H1 (cell line): ENCODE data around the gene SV2A. TPM values are rescaled to one million over a fixed set of nuclear protein-coding genes. Genes with fewer than 3 reads are reported as not detected.

Experiments
- CTCF ChIA-PET: fragments of 300-600 bp; sonication (Branson Sonifier 250); formaldehyde crosslinking; loops from one replicate; lab custom pipeline; 2021; ENCODE audit not compliant: partially characterized antibody; lab: Charles Lee
- POLR2A ChIA-PET: fragments of 300-600 bp; sonication (Branson Sonifier 250); formaldehyde crosslinking; loops from one replicate; lab custom pipeline; 2021; ENCODE audit warnings: inconsistent platforms; ENCODE audit not compliant: partially characterized antibody; lab: Charles Lee
- DNase-seq, 2 experiments: peaks; one replicate each; pipeline versions ENCODE4 v3.0.0 to v3.0.0-alpha.2; 2010 to 2022; ENCODE audit warnings: low spot score in 2 of 2, low read depth in 1 of 2, mixed read lengths in 1 of 2
- FAIRE-seq: peaks from 2 replicates; lab custom pipeline; 2011; peaks lifted over from hg19 to GRCh38; lab: Jason Lieb, UNC
- H2AFZ ChIP-seq: 2 replicates; pipeline ENCODE4 v1.8.1; 2012; ENCODE audit warnings: low read length, inconsistent platforms
- H2AK5ac ChIP-seq: 2 replicates; pipeline ENCODE4 v1.6.1; 2013; ENCODE audit warnings: low read depth, low read length
- H2BK120ac ChIP-seq: replicated peaks from 2 replicates; pipeline ENCODE3; 2013; ENCODE audit warnings: low read depth, low read length, inconsistent platforms
- H2BK12ac ChIP-seq: 2 replicates; pipeline ENCODE4 v1.6.1; 2013; ENCODE audit warnings: low read depth, low read length
- H2BK15ac ChIP-seq: 2 replicates; pipeline ENCODE4 v1.6.1; 2013; ENCODE audit warnings: low read length
- H2BK20ac ChIP-seq: 2 replicates; pipeline ENCODE4 v1.6.1; 2013; ENCODE audit warnings: low read length
- H2BK5ac ChIP-seq: 2 replicates; pipeline ENCODE4 v1.6.1; 2013; ENCODE audit warnings: low read depth, low read length
- H3K14ac ChIP-seq: 2 replicates; pipeline ENCODE4 v1.6.1; 2013; ENCODE audit warnings: inconsistent platforms; ENCODE audit not compliant: insufficient read length
- H3K18ac ChIP-seq: 2 replicates; pipeline ENCODE4 v1.6.1; 2013; ENCODE audit warnings: low read length; ENCODE audit errors: extremely low read depth
- H3K23ac ChIP-seq: 2 replicates; pipeline ENCODE4 v1.6.1; 2013; ENCODE audit warnings: inconsistent platforms; ENCODE audit not compliant: insufficient read length
- H3K23me2 ChIP-seq: 2 replicates; pipeline ENCODE4 v1.6.1; 2013; ENCODE audit warnings: low read depth, low read length
- H3K27ac ChIP-seq: 2 replicates; pipeline ENCODE4 v1.6.1; 2011; ENCODE audit warnings: low read depth, low read length, inconsistent platforms
- H3K27me3 ChIP-seq, 4 experiments: replicated peaks in 1 of 4; 1 replicate in 1 of 4; 2 replicates in 3 of 4; pipeline versions ENCODE4 v1.6.1 to v1.8.1; 2011 to 2013; ENCODE audit warnings: low read length in 3 of 4, mild to moderate bottlenecking in 3 of 4, inconsistent platforms in 2 of 4, mixed read lengths in 2 of 4, moderate library complexity in 1 of 4; ENCODE audit not compliant: control insufficient read depth in 3 of 4, insufficient read depth in 3 of 4; ENCODE audit errors: extremely low read depth in 1 of 4
- H3K36me3 ChIP-seq, 4 experiments: 2 replicates each; pipeline versions ENCODE4 v1.6.1 to v1.8.1; 2011 to 2013; ENCODE audit warnings: mild to moderate bottlenecking in 4 of 4, low read length in 3 of 4, moderate library complexity in 2 of 4, control low read depth in 1 of 4, inconsistent platforms in 1 of 4; ENCODE audit not compliant: insufficient read depth in 4 of 4, control insufficient read depth in 2 of 4
- H3K4ac ChIP-seq: replicated peaks from 2 replicates; pipeline ENCODE3; 2013; ENCODE audit warnings: low read length, low read depth, mixed read lengths, inconsistent platforms; ENCODE audit not compliant: insufficient read length
- H3K4me1 ChIP-seq, 4 experiments: replicated peaks in 1 of 4; 1 replicate in 1 of 4; 2 replicates in 3 of 4; pipeline versions ENCODE4 v1.6.1 to v1.8.1; 2011 to 2013; ENCODE audit warnings: low read length in 3 of 4, inconsistent platforms in 2 of 4, mixed read lengths in 1 of 4; ENCODE audit not compliant: insufficient read depth in 4 of 4, control insufficient read depth in 3 of 4
- H3K4me2 ChIP-seq, 2 experiments: 2 replicates each; pipeline versions ENCODE4 v1.6.1 to v1.8.1; 2011 to 2013; ENCODE audit warnings: low read depth in 2 of 2, low read length in 2 of 2, control low read depth in 1 of 2, inconsistent platforms in 1 of 2, mild to moderate bottlenecking in 1 of 2; ENCODE audit not compliant: insufficient read depth in 1 of 2
- H3K4me3 ChIP-seq, 4 experiments: fragments of 200-600, 300-600 bp in 1 of 4; sonication (generic), shearing (Covaris generic), sonication (Bioruptor Twin) in 1 of 4; 2 replicates each; pipeline versions ENCODE4 v1.5.1 to v1.8.1; 2011 to 2016; ENCODE audit warnings: low read length in 4 of 4, low read depth in 3 of 4, control low read depth in 2 of 4, inconsistent platforms in 2 of 4, mild to moderate bottlenecking in 2 of 4, mixed read lengths in 1 of 4, moderate library complexity in 1 of 4; ENCODE audit not compliant: insufficient read depth in 2 of 4; ENCODE audit errors: extremely low read depth in 1 of 4
- H3K56ac ChIP-seq: replicated peaks from 2 replicates; pipeline ENCODE3; 2013; ENCODE audit warnings: low read depth, mild to moderate bottlenecking, mixed read lengths, low read length, inconsistent platforms; ENCODE audit not compliant: insufficient read length
- H3K79me1 ChIP-seq: 2 replicates; pipeline ENCODE4 v1.6.1; 2013; ENCODE audit warnings: low read depth, low read length, control low read depth
- H3K79me2 ChIP-seq, 2 experiments: 2 replicates each; pipeline versions ENCODE4 v1.6.1 to v1.8.1; 2012 to 2013; ENCODE audit warnings: low read length in 2 of 2, mild to moderate bottlenecking in 2 of 2, inconsistent platforms in 1 of 2; ENCODE audit not compliant: insufficient read depth in 2 of 2, control insufficient read depth in 1 of 2
- H3K9ac ChIP-seq, 4 experiments: replicated peaks in 1 of 4; 1 replicate in 1 of 4; 2 replicates in 3 of 4; pipeline versions ENCODE4 v1.6.1 to v1.8.1; 2011 to 2013; ENCODE audit warnings: low read depth in 3 of 4, low read length in 3 of 4, control low read depth in 2 of 4, mild to moderate bottlenecking in 2 of 4, moderate library complexity in 2 of 4, inconsistent platforms in 1 of 4; ENCODE audit errors: extremely low read depth in 1 of 4
- H3K9me3 ChIP-seq, 2 experiments: 2 replicates each; pipeline versions ENCODE4 v1.6.1 to v1.8.1; 2012 to 2013; ENCODE audit warnings: mild to moderate bottlenecking in 2 of 2, moderate library complexity in 2 of 2, control low read depth in 1 of 2, inconsistent platforms in 1 of 2, low read depth in 1 of 2, low read length in 1 of 2, mixed read lengths in 1 of 2; ENCODE audit not compliant: insufficient read depth in 2 of 2
- H4K20me1 ChIP-seq, 2 experiments: replicated peaks in 1 of 2; 2 replicates each; pipeline versions ENCODE3 to v1.8.1; 2011 to 2013; ENCODE audit warnings: inconsistent platforms in 2 of 2, low read length in 2 of 2, mild to moderate bottlenecking in 1 of 2; ENCODE audit not compliant: insufficient read depth in 2 of 2, control insufficient read depth in 1 of 2
- H4K5ac ChIP-seq: 2 replicates; pipeline ENCODE4 v1.6.1; 2013; ENCODE audit warnings: low read length, low read depth, mixed read lengths, inconsistent platforms; ENCODE audit not compliant: insufficient read length
- H4K8ac ChIP-seq: 2 replicates; pipeline ENCODE4 v1.8.0; 2013; ENCODE audit warnings: mild to moderate bottlenecking, moderate library complexity, low read length, inconsistent platforms; ENCODE audit not compliant: insufficient read depth; ENCODE audit errors: extremely low read depth
- H4K91ac ChIP-seq: replicated peaks from 2 replicates; pipeline ENCODE3; 2013; ENCODE audit warnings: low read length, mixed read lengths, inconsistent platforms; ENCODE audit not compliant: insufficient read length
- BRCA1 ChIP-seq: IDR thresholded peaks from 2 replicates; pipeline ENCODE4 v1.6.1; 2012; ENCODE audit warnings: low read depth, low read length, improper control_type of control experiment
- EZH2 ChIP-seq: fragments of 200-600 bp; sonication (generic); IDR thresholded peaks from 2 replicates; pipeline ENCODE4 v1.7.1; 2012; ENCODE audit warnings: low read depth, mild to moderate bottlenecking, moderate library complexity, low read length, inconsistent platforms; ENCODE audit not compliant: severe bottlenecking
- NRF1 ChIP-seq: IDR thresholded peaks from 2 replicates; pipeline ENCODE4 v1.6.1; 2011; ENCODE audit warnings: mild to moderate bottlenecking, low read depth, low read length, improper control_type of control experiment
- POLR2AphosphoS5 ChIP-seq: IDR thresholded peaks from 2 replicates; pipeline ENCODE4 v1.6.1; 2011; ENCODE audit warnings: low read depth, low read length
- RXRA ChIP-seq: IDR thresholded peaks from 2 replicates; pipeline ENCODE4 v1.6.1; 2011; ENCODE audit warnings: low read depth, mild to moderate bottlenecking, low read length, moderate library complexity; ENCODE audit not compliant: insufficient read depth
- SUZ12 ChIP-seq: fragments of 200-600 bp; sonication (generic); IDR thresholded peaks from 2 replicates; pipeline ENCODE4 v1.6.1; 2012; ENCODE audit warnings: mild to moderate bottlenecking, inconsistent platforms, low read length, moderate library complexity, mixed read lengths
- WGBS, 2 experiments: shearing (Covaris generic) in 1 of 2; methylation state at CpG; one replicate each; pipeline versions ENCODE4 v1.1.6 to v1.1.7; 2013 to 2015; ENCODE audit warnings: low lambda C conversion rate in 2 of 2, mixed read lengths in 2 of 2, inconsistent platforms in 1 of 2, low coverage in 1 of 2, missing lambda C conversion rate in 1 of 2; ENCODE audit not compliant: insufficient replicate concordance in 2 of 2, insufficient coverage in 1 of 2, insufficient read length in 1 of 2; ENCODE audit errors: extremely low coverage in 1 of 2, missing lambda C conversion rate in 1 of 2; 5-methylcytosine and 5-hydroxymethylcytosine counted together
- polyA plus RNA-seq, 7 experiments: library from polyadenylated mRNA; depleted of rRNA in 3 of 7; stranded (reverse) in 5 of 7; unstranded in 2 of 7; fragments of >200 nt in 5 of 7; fragments of 200-250 nt in 2 of 7; gene quantifications; 1 replicate in 5 of 7; 2 replicates in 1 of 7; 4 replicates in 1 of 7; pipeline versions ENCODE4 v1.2.1 to v1.2.3, GENCODE V29; 2011 to 2013; ENCODE audit warnings: missing spikeins in 2 of 7, mixed read lengths in 2 of 7
- total RNA-seq: library from RNA; stranded (reverse); fragmentation: NEBNext Ultra II Directional; extraction: Animal tissue kit (Norgen Biotek cat#: 25700); gene quantifications from 2 replicates; pipeline ENCODE4 v1.2.1, GENCODE V29; 2021

The SV2A gene
- total and polyA plus RNA-seq, 2 of the 8 experiments (the other 6 are each of a cell fraction or from before 2014, with no cell fraction given), result 41.8 to 51.8 TPM

- Histone ChIP-seq H3K18ac (no peak overlapping the region), H3K79me1 (no peaks in the 10 kb centered on the region; the same call in 1 of the 2 replicates), H2BK5ac (no peak overlapping the region), H4K5ac (no peak overlapping the region), H2BK12ac (no peak overlapping the region), H2BK15ac (no peak overlapping the region), H3K4me1 (peaks cover 3 to 7% (median 5%) of the 10 kb centered on the region in 4 experiments; a peak in 5 of 7 replicates)
- no peak for TF ChIP-seq NRF1
- no peak for TF ChIP-seq RXRA
- TF ChIP-seq BRCA1, result no peak
- TF ChIP-seq POLR2AphosphoS5, result no peak
- no peak for TF ChIP-seq EZH2
- TF ChIP-seq SUZ12, result no peak
- TF ChIP-seq, all 59 proteins: peak for 0
- Histone ChIP-seq H2AFZ (no peak overlapping the region), H3K23ac (no peak overlapping the region), H3K79me2 (peaks cover 0 to 1% of the 10 kb centered on the region in 2 experiments; a peak in 1 of 4 replicates), H4K8ac (no peak overlapping the region), H2BK20ac (no peak overlapping the region), H3K9ac (no peak overlapping the region), H3K36me3 (no peaks in the 10 kb centered on the region), H2AK5ac (no peak overlapping the region), H3K4me3 (no peak overlapping the region), H4K20me1 (no peaks in the 10 kb centered on the region), H3K23me2 (peaks cover 8% of the 10 kb centered on the region), H3K27ac (no peak overlapping the region), H2BK120ac (no peak overlapping the region), H3K9me3 (no peaks in the 10 kb centered on the region), H3K4me2 (no peak overlapping the region), H4K91ac (no peak overlapping the region), H3K4ac (no peak overlapping the region), H3K27me3 (no peaks in the 10 kb centered on the region), H3K56ac (no peak overlapping the region), H3K14ac (no peak overlapping the region)
- POLR2A ChIA-PET, result interaction anchor here (1.2 to 3.7 kb wide), 2 partner anchors 10 to 45 kb away, joined by 3 to 20 read pairs; a partner anchor contains a TSS
- no peak for FAIRE-seq
- WGBS, 2 experiments, result 90% methylated on average over 8 of the region's 8 CpGs; no CpG with 5 or more reads in 1 of the 2 experiments
- no peak for DNase-seq
- CTCF ChIA-PET, result interaction anchor here (0.8 to 1.7 kb wide), 2 partner anchors 15 to 32 kb away, joined by 3 read pairs; no protein-coding TSS in a partner anchor
These were observed 14.8 kb upstream of the SV2A start for GRCh38 chr1:149932474-149932873.
